Activated CD8-positive, alpha-beta memory T cell treated with anti-CD3 and anti-CD28 coated beads, Interleukin-2, amount 10 ng/mL, durations not matched to agents 7 days and 5 days (primary cell): ENCODE measurements around the gene FNIP1. TPM values are rescaled to one million over a fixed set of nuclear protein-coding genes. Genes with fewer than 3 reads are reported as not detected.
"Not testable (repeated sequence)": the region's sequence is repeated elsewhere in the genome, so short reads cannot be mapped to it uniquely, and the experiment has no call there.

Source experiments
- ATAC-seq: fragments of 150-1000 bp; cut with Tn5 transposase; one replicate; pipeline ENCODE4 v1.10.0; 2021; ENCODE audit warnings: moderate library complexity
- CTCF ChIA-PET: fragments of 350-600 bp; sonication (Branson Sonifier 250); formaldehyde crosslinking; loops from one replicate; lab custom pipeline; 2021; ENCODE audit warnings: antibody characterized with exemption; lab: Charles Lee
- DNase-seq: peaks from one replicate; pipeline ENCODE4 v3.0.0-alpha.2; 2020
- H3K27ac Mint-ChIP-seq: one replicate; pipeline ENCODE4 v1.8.0; 2021; ENCODE audit warnings: mild to moderate bottlenecking, mixed read lengths
- H3K27me3 Mint-ChIP-seq: one replicate; pipeline ENCODE4 v1.8.0; 2021; ENCODE audit warnings: mixed read lengths
- H3K36me3 Mint-ChIP-seq: one replicate; pipeline ENCODE4 v1.8.0; 2021; ENCODE audit warnings: mild to moderate bottlenecking, mixed read lengths
- H3K4me1 Mint-ChIP-seq: one replicate; pipeline ENCODE4 v1.8.0; 2021; ENCODE audit warnings: mixed read lengths
- H3K4me3 Mint-ChIP-seq: one replicate; pipeline ENCODE4 v1.8.0; 2021; ENCODE audit warnings: mild to moderate bottlenecking, moderate library complexity, mixed read lengths
- H3K9me3 Mint-ChIP-seq: one replicate; pipeline ENCODE4 v1.8.0; 2022; ENCODE audit warnings: low read depth, mixed read lengths
- total RNA-seq, 2 experiments: library from RNA; stranded (reverse); gene quantifications; one replicate each; pipeline ENCODE4 v1.2.3, GENCODE V29; 2021

The FNIP1 gene
- total RNA-seq, 2 experiments from 2014 or later = 25.5 to 30.3 TPM

GRCh38 chr5:131778141-131778540, 18.7 kb downstream of the FNIP1 start:
- H3K9me3 Mint-ChIP-seq, H3K27ac Mint-ChIP-seq, ATAC-seq, H3K4me3 Mint-ChIP-seq, DNase-seq, H3K27me3 Mint-ChIP-seq, CTCF ChIA-PET, H3K4me1 Mint-ChIP-seq: not testable (repeated sequence)
- H3K36me3 Mint-ChIP-seq = peaks cover 25% of the 10 kb centered on the region

GRCh38 chr5:131776450-131776849, 20.4 kb downstream of the FNIP1 start:
- Mint-ChIP-seq H3K9me3 (no peaks in the 10 kb centered on the region), H3K4me3 (no peak overlapping the region), H3K4me1 (peaks cover 3% of the 10 kb centered on the region), H3K27me3 (no peaks in the 10 kb centered on the region), H3K27ac (no peak overlapping the region), H3K36me3 (peaks cover 15% of the 10 kb centered on the region)
- CTCF ChIA-PET = interaction anchor here (1.0 kb wide), 1 partner anchor 188 kb away, joined by 3 read pairs; no protein-coding TSS in a partner anchor
- ATAC-seq (no peak), DNase-seq (no peak)

GRCh38 chr5:131774652-131775367, 22.0 kb downstream of the FNIP1 start:
- DNase-seq (no peak), ATAC-seq (no peak)
- CTCF ChIA-PET = interaction anchor here (1.0 kb wide), 1 partner anchor 185 kb away, joined by 3 read pairs; no protein-coding TSS in a partner anchor
- Mint-ChIP-seq H3K36me3 (peaks cover 9% of the 10 kb centered on the region), H3K27me3 (no peaks in the 10 kb centered on the region), H3K9me3 (no peaks in the 10 kb centered on the region), H3K27ac (no peak overlapping the region), H3K4me3 (no peak overlapping the region), H3K4me1 (peaks cover 3% of the 10 kb centered on the region)

- no peaks in the 10 kb centered on the region for H3K9me3 Mint-ChIP-seq
- no peak for DNase-seq
- H3K4me1 Mint-ChIP-seq = peaks cover 3% of the 10 kb centered on the region
- peaks cover 9% of the 10 kb centered on the region for H3K36me3 Mint-ChIP-seq
- no peaks in the 10 kb centered on the region for H3K27me3 Mint-ChIP-seq
- CTCF ChIA-PET = no interaction called here
- ATAC-seq = no peak
- H3K4me3 Mint-ChIP-seq = no peak overlapping the region
- H3K27ac Mint-ChIP-seq = no peak overlapping the region
Observed at GRCh38 chr5:131773805-131774204, 23.0 kb downstream of the FNIP1 start.

- H3K27ac Mint-ChIP-seq = no peak overlapping the region
- CTCF ChIA-PET = no interaction called here
- H3K4me3 Mint-ChIP-seq = no peak overlapping the region
- ATAC-seq (no peak), DNase-seq (no peak)
- H3K4me1 Mint-ChIP-seq = no peaks in the 10 kb centered on the region
- peaks cover 9% of the 10 kb centered on the region for H3K36me3 Mint-ChIP-seq
- peaks cover 2% of the 10 kb centered on the region for H3K9me3 Mint-ChIP-seq
- H3K27me3 Mint-ChIP-seq = no peaks in the 10 kb centered on the region
Observed at GRCh38 chr5:131771692-131772091, 25.1 kb downstream of the FNIP1 start.

- DNase-seq (no peak), ATAC-seq (no peak)
- no peak overlapping the region for H3K27ac Mint-ChIP-seq
- no peak overlapping the region for H3K4me3 Mint-ChIP-seq
- H3K36me3 Mint-ChIP-seq = peaks cover 23% of the 10 kb centered on the region
- H3K4me1 Mint-ChIP-seq = no peaks in the 10 kb centered on the region
- H3K9me3 Mint-ChIP-seq = peaks cover 11% of the 10 kb centered on the region
- CTCF ChIA-PET = no interaction called here
- H3K27me3 Mint-ChIP-seq = no peaks in the 10 kb centered on the region
Observed at GRCh38 chr5:131769961-131770360, 26.9 kb downstream of the FNIP1 start.

- Mint-ChIP-seq H3K4me1 (no peaks in the 10 kb centered on the region), H3K4me3 (no peak overlapping the region), H3K27ac (no peak overlapping the region), H3K9me3 (peaks cover 14% of the 10 kb centered on the region), H3K27me3 (no peaks in the 10 kb centered on the region), H3K36me3 (peaks cover 27% of the 10 kb centered on the region)
- DNase-seq = no peak
- CTCF ChIA-PET = no interaction called here
- ATAC-seq = no peak
Observed at GRCh38 chr5:131769336-131769735, 27.5 kb downstream of the FNIP1 start.

- H3K9me3 Mint-ChIP-seq = peaks cover 16% of the 10 kb centered on the region
- ATAC-seq = no peak
- no peaks in the 10 kb centered on the region for H3K4me1 Mint-ChIP-seq
- H3K36me3 Mint-ChIP-seq = peaks cover 36% of the 10 kb centered on the region
- H3K27ac Mint-ChIP-seq = no peak overlapping the region
- H3K27me3 Mint-ChIP-seq = no peaks in the 10 kb centered on the region
- no peak for DNase-seq
- H3K4me3 Mint-ChIP-seq = no peak overlapping the region
- CTCF ChIA-PET = no interaction called here
Observed at GRCh38 chr5:131767891-131768290, 28.9 kb downstream of the FNIP1 start.

- CTCF ChIA-PET = no interaction called here
- H3K27ac Mint-ChIP-seq = no peak overlapping the region
- H3K36me3 Mint-ChIP-seq = peaks cover 45% of the 10 kb centered on the region
- ATAC-seq (no peak), DNase-seq (no peak)
- H3K4me3 Mint-ChIP-seq = no peak overlapping the region
- H3K9me3 Mint-ChIP-seq = peaks cover 23% of the 10 kb centered on the region
- H3K27me3 Mint-ChIP-seq = no peaks in the 10 kb centered on the region
- H3K4me1 Mint-ChIP-seq = no peaks in the 10 kb centered on the region
Observed at GRCh38 chr5:131766689-131767088, 30.1 kb downstream of the FNIP1 start.

GRCh38 chr5:131765261-131765660, 31.6 kb downstream of the FNIP1 start:
- Mint-ChIP-seq H3K36me3 (peaks cover 54% of the 10 kb centered on the region), H3K27me3 (no peaks in the 10 kb centered on the region), H3K4me1 (no peaks in the 10 kb centered on the region), H3K9me3 (peaks cover 24% of the 10 kb centered on the region), H3K27ac (no peak overlapping the region), H3K4me3 (no peak overlapping the region)
- ATAC-seq (no peak), DNase-seq (no peak)
- CTCF ChIA-PET = no interaction called here

- Mint-ChIP-seq H3K27me3 (no peaks in the 10 kb centered on the region), H3K4me1 (peaks cover 4% of the 10 kb centered on the region), H3K9me3 (peaks cover 24% of the 10 kb centered on the region), H3K36me3 (peaks cover 61% of the 10 kb centered on the region), H3K27ac (no peak overlapping the region), H3K4me3 (no peak overlapping the region)
- ATAC-seq = no peak
- CTCF ChIA-PET = no interaction called here
- no peak for DNase-seq
Observed at GRCh38 chr5:131763968-131764367, 32.8 kb downstream of the FNIP1 start.

- CTCF ChIA-PET = no interaction called here
- DNase-seq = no peak
Observed at GRCh38 chr5:131760793-131761192, 36.0 kb downstream of the FNIP1 start.

GRCh38 chr5:131759704-131760103, 37.1 kb downstream of the FNIP1 start:
- Mint-ChIP-seq H3K27ac (no peak overlapping the region), H3K4me3 (no peak overlapping the region), H3K36me3 (peaks cover 41% of the 10 kb centered on the region), H3K9me3 (peaks cover 10% of the 10 kb centered on the region), H3K27me3 (no peaks in the 10 kb centered on the region), H3K4me1 (peaks cover 8% of the 10 kb centered on the region)
- DNase-seq = no peak
- CTCF ChIA-PET = no interaction called here
- ATAC-seq = no peak

More at GRCh38 chr5:131760793-131761192, 36.0 kb downstream of the FNIP1 start:
- Mint-ChIP-seq H3K27ac (no peak overlapping the region), H3K4me1 (peaks cover 8% of the 10 kb centered on the region), H3K4me3 (no peak overlapping the region), H3K36me3 (peaks cover 49% of the 10 kb centered on the region), H3K27me3 (no peaks in the 10 kb centered on the region), H3K9me3 (peaks cover 19% of the 10 kb centered on the region)
- ATAC-seq = no peak

- H3K4me3 Mint-ChIP-seq = no peak overlapping the region
- H3K4me1 Mint-ChIP-seq = peaks cover 8% of the 10 kb centered on the region
- H3K36me3 Mint-ChIP-seq = peaks cover 35% of the 10 kb centered on the region
- CTCF ChIA-PET = no interaction called here
- H3K27ac Mint-ChIP-seq = no peak overlapping the region
- DNase-seq (no peak), ATAC-seq (no peak)
- H3K27me3 Mint-ChIP-seq = no peaks in the 10 kb centered on the region
- H3K9me3 Mint-ChIP-seq = peaks cover 8% of the 10 kb centered on the region
Observed at GRCh38 chr5:131758520-131758900, 38.3 kb downstream of the FNIP1 start.
